ENCODE data around the gene FSHR.

- TF ChIP-seq CTCF (conservative IDR thresholded peaks at IDR 0.05; ENCODE audit: low read depth, low read length), result no peak
- no peak for TF ChIP-seq EZH2 (IDR thresholded peaks at IDR 0.05; ENCODE audit: low read length, unreplicated experiment)
Observed at GRCh38 chr2:48941456-48941855, 212.9 kb downstream of the FSHR start.

Data from PC-3 (cell line).